Measurements from ENCODE around the gene ZIC1.

The ZIC1 gene

DNA sequence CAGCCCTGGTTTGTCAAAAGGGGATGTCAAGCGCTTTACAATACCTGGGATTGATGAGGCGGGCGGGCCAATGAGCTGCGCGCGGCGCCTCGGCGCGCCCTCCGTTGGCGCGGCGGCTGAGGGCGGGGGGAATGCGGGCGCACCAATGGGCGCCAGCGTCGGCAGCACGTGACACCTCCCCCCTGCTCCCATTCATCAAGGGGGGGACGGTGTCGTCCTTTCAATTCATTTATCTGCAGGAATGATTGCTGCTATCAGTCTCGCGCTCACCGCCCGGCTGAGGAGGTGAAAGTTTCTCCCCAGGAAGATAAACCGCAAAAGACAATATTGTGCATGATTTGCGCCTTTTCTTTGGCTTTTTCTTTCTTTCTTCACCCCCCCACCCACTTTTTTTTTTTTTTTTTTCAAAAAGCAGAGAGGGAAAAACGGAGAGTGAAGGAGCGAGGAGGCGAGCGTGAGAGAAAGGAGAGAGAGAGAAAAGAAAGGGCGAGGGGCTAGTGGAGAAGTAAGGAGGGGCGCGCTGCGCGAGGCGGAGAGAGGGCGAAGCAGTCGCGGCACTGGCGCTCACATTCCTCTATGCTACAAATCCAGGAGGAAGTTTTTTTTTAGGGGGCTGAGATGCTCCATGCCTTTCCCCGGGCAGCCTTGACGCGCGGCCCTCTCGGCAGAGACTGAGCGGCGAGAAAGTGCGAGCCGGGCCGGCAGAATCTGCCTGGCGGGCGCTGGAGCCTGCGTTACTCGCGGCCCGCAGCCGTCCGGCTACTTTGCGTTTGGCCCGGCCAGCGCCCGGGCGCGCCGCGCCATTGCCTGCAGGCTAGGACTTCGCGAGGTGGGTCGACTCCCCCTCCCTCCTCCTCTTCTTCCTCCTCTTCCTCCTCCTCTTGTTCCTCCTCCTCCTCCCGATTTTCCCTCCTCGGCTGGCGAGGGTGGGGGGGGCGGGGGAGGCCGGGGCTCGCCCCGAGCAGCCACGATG lies at the start of gene ZIC1:
Gene ZIC1, plus strand, starts transcription at position 223 of the 973 bp plus-strand sequence. Its CDS starts 748 bp downstream, at position 971.
- no peak for TF ChIP-seq ZNF274 (IDR thresholded peaks at IDR 0.05; ENCODE audit: low read depth, low read length)
- no peak within 1 kb of the TSS; the same call in 1 of the 2 replicates for H3K4me3 ChIP-seq (ENCODE audit: low read length)

DNA sequence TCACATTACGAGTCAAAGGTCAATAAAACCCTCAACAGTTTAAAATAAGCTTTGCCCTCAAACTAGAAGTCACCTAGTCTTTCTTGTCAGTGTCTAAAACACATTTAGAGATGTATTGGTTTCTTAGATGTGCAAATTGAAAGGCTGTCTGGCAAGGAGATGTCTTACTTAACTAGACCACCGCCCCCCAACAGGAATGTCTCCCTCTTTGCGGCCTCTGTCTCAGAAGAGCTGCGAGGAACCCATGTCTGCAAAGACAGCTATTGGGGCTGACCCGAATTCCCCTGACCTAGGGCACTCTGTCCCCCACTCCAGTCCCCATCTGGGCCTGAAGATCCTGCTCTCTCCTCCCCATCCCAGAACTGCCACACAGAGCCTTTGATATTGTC lies 49.1 kb upstream of the ZIC1 start:
- TF ChIP-seq ZNF274 (IDR thresholded peaks at IDR 0.05; ENCODE audit: low read depth, low read length), result no peak

DNA sequence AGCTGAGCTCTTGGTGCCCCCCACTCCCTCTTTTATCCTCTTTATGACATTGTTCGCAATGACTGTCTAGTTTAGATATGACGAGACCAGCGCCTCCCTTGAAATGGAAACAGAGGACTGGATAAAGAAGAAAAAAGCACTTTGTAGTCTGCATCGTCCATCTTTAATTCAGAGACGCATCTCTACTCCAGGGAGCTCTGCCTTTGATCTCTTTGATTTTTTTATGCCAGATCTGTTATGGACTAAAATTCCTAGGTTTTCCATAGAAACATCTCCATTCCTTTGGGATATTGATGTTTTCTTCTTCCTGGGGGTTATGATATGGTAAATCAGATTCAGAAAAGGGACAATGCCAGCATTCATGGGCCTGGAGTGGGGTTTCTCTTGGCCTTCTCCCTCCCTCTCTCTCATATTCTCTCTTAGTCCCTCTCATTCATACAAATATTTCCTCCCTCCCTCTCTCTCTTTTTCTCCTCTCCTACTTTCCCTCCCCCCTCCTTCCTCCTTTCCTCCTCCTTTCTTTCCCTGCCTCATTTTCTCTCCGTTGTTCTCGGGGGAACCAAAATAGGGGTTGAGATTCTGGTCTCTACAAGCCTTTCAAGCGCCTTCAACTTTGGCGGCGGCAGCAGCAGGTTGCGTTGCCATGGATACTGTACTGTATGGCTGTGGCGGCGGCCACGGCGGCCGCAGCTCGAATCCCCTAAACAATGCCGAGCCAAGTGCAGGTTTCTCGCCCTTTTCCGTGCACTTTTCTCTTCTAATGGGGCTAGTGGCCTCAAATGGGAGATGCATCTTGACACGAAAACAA lies 48.3 kb upstream of the ZIC1 start:
- no peak overlapping the region for H3K4me3 ChIP-seq (ENCODE audit: low read length)
- TF ChIP-seq ZNF274 (IDR thresholded peaks at IDR 0.05; ENCODE audit: low read depth, low read length), result no peak

More for the DNA sequence above, 49.1 kb upstream of the ZIC1 start:
- H3K4me3 ChIP-seq (ENCODE audit: low read length), result no peak overlapping the region

DNA sequence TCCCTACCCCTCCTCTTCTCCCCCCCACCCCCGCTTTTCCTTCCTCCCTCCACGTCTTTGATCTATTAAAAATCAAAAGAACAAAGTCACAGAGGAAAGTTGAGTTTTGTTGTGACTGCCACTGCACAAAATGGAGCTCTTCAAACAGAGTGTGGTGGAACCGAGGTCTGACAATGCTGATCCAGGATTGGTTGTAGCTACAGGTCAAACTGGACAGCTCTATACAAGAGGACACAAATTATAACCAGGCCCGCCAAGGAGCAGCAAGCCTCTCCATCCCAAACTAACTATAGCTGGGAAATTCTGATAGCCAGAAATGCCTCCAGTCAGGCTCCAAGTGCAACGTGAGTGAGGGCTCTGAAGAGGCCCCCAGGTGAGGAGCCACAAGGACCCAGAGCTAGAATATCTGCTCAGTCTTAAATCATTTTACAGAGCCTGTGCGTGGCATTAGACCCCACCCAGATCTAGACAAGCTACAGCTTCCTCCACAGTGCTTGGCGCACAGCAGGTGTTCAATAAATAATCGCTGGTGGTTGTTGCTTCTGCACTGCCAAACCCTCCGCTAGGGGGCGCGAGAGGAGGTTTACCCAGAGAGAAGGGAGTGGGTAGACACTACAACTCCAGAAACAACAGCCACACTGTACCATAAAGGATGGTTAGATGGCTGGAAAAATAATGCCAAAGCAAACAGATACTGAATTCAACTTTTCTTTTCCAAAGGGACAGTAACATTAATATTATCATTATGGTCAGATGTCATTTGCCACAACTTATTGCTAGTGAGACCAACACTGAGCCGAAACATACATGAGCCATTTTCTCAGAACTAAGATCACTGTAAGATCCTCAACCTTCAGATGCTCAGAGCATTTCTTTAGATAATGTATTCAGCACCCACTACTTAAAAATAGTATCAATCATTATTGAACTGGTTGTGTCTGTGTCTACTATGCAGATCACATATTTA lies 47.4 kb upstream of the ZIC1 start:
- no peak overlapping the region for H3K4me3 ChIP-seq (ENCODE audit: low read length)
- TF ChIP-seq ZNF274 (IDR thresholded peaks at IDR 0.05; ENCODE audit: low read depth, low read length), result no peak

DNA sequence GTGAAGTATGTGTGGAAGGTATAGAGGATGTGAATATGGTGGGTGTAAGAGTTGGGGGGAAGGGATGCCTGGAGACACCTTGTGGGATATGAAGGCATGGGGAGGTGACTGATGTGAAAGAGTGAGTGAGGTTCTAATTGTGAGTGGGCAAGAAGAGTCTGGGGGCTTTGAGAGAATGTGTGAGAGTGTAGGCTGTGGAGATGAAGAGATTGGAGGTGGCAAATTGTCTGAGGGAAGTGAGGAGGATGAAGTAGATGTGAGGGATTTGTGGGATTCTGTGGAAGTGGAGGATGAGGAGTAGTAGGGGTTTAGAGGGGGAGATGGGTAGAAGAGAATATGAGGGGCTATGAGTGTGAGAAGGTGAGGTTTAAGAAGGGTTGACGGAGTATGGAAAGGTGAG lies 44.4 kb upstream of the ZIC1 start:
- TF ChIP-seq ZNF274 (IDR thresholded peaks at IDR 0.05; ENCODE audit: low read depth, low read length), result no peak
- H3K4me3 ChIP-seq (ENCODE audit: low read length), result no peak overlapping the region

- no peak overlapping the region for H3K4me3 ChIP-seq (ENCODE audit: low read length)
Observed at GRCh38 chr3:147365196-147366115, 43.7 kb upstream of the ZIC1 start.

DNA sequence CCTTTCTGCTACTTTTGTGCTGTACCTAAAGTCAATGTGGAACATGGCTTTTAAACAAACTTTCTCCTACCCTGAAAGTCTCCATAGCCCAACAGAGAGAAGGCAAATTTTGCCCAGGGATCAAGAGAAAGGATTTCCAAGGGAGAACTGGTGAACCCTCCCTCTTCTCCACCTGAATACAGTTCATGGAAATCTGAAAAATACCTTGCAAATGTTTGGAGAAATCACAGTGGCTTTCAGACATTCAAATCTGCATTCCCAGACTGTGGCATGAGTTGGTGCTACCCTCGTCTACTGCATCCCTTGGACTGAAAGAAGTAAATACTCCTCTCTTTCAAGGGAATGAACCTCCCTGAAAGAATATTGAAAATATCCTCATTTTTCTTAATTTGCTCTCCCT lies 41.5 kb upstream of the ZIC1 start:
- TF ChIP-seq ZNF274 (IDR thresholded peaks at IDR 0.05; ENCODE audit: low read depth, low read length), result no peak
- H3K4me3 ChIP-seq (ENCODE audit: low read length), result no peak overlapping the region

More at GRCh38 chr3:147365196-147366115, 43.7 kb upstream of the ZIC1 start:
- TF ChIP-seq ZNF274 (IDR thresholded peaks at IDR 0.05; ENCODE audit: low read depth, low read length), result no peak

DNA sequence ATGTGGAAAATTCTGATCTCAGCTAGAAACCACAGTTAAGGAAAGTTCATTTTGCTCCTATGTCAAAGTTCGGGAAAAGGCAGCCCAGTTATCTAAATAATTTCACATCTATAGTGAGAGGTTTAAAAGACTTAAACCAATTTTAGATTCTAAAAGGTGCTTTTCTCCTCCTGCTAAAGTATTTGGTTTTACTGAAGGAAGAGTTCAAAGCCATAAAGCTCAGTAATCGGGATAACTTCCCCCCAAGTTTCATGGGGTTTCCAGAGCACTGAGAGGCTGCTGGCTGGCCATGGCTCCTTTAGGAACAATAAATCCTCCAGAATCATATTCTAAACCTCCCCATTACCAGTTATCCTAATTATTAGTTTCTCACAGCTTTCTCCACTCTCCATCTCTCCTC lies 41.0 kb upstream of the ZIC1 start:
- no peak overlapping the region for H3K4me3 ChIP-seq (ENCODE audit: low read length)
- TF ChIP-seq ZNF274 (IDR thresholded peaks at IDR 0.05; ENCODE audit: low read depth, low read length), result no peak

GRCh38 chr3:147368561-147369221 lies 40.5 kb upstream of the ZIC1 start:
- no peak overlapping the region for H3K4me3 ChIP-seq (ENCODE audit: low read length)
- TF ChIP-seq ZNF274 (IDR thresholded peaks at IDR 0.05; ENCODE audit: low read depth, low read length), result no peak

DNA sequence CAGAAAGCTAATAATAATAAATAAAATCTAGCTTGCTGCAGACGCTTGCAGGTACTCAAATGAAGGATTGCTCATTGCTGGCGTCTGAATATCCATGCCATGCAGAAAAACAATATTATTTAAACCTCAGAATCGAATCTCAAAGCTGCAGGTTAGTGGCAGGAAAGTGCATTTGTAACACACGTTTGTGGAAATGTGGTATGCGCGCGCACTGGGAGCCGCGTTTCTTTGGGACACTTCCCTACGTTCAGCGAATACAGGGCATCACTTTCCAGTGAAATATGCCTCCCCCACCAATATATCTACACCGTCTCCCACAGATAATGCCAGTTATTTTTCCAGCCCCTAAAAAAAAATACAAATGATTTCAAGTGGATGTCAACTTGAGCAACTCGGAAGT lies 39.9 kb upstream of the ZIC1 start:
- no peak overlapping the region for H3K4me3 ChIP-seq (ENCODE audit: low read length)
- TF ChIP-seq ZNF274 (IDR thresholded peaks at IDR 0.05; ENCODE audit: low read depth, low read length), result no peak

GRCh38 chr3:147369661-147370123 lies 39.5 kb upstream of the ZIC1 start:
- TF ChIP-seq ZNF274 (IDR thresholded peaks at IDR 0.05; ENCODE audit: low read depth, low read length), result no peak
- H3K4me3 ChIP-seq (ENCODE audit: low read length), result no peak overlapping the region

DNA sequence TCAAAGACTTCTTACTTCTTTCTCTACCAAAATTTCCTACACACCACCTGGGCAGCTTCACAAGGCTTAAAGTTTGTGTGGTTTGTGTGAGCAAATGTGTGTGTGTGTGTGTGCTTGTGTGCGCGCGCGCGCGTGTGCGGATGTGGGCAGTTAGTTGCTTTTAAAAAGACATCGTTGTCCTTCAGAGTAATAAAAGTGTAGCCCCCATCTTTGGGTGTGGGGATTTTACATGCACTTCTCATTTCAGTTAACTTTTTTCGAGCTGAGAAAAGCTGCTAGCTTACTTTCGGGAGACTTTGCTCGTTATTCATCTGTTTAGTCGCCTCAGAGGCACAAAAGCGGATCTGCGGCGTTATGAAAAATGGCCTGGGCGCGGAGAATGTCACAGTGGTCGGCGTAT lies 38.8 kb upstream of the ZIC1 start:
- no peak overlapping the region for H3K4me3 ChIP-seq (ENCODE audit: low read length)
- no peak for TF ChIP-seq ZNF274 (IDR thresholded peaks at IDR 0.05; ENCODE audit: low read depth, low read length)
